IPS-NIHi7 (cell line): Measurements from ENCODE around the gene LSS.
"Not testable (repeated sequence)": the region's sequence is repeated elsewhere in the genome, so short reads cannot be mapped to it uniquely, and the experiment has no call there.

Experiments
- DNase-seq: peaks from one replicate; pipeline ENCODE4 v3.0.0; 2012; ENCODE audit warnings: mixed read lengths; ENCODE audit errors: extremely low spot score

The LSS gene

GRCh38 chr21:46245213-46245915 lies 16.8 kb upstream of the LSS start:
- no peak for DNase-seq

- DNase-seq, result no peak
Measured at GRCh38 chr21:46244602-46245001, 16.0 kb upstream of the LSS start.

- DNase-seq, result no peak
Measured at GRCh38 chr21:46243960-46244361, 15.4 kb upstream of the LSS start.

- no peak for DNase-seq
Measured at GRCh38 chr21:46243325-46243724, 14.8 kb upstream of the LSS start.

- DNase-seq, result not testable (repeated sequence)
Measured at GRCh38 chr21:46241577-46241976, 13.0 kb upstream of the LSS start.

- no peak for DNase-seq
Measured at GRCh38 chr21:46239817-46240325, 11.3 kb upstream of the LSS start.

- DNase-seq, result no peak
Measured at GRCh38 chr21:46237474-46237873, 8.9 kb upstream of the LSS start.

GRCh38 chr21:46234436-46234950 lies 5.9 kb upstream of the LSS start:
- no peak for DNase-seq

- DNase-seq, result no peak
Measured at GRCh38 chr21:46229923-46230260, 1.3 kb upstream of the LSS start.

- peak; percentile 75 for DNase-seq
Measured at GRCh38 chr21:46229133-46229922, 754 bp upstream of the LSS start.

- no peak for DNase-seq
Measured at GRCh38 chr21:46227811-46228344, 696 bp downstream of the LSS start.

GRCh38 chr21:46226920-46227599 lies 1.5 kb downstream of the LSS start:
- no peak for DNase-seq

- no peak for DNase-seq
Measured at GRCh38 chr21:46226146-46226545, 2.4 kb downstream of the LSS start.

GRCh38 chr21:46223661-46224060 lies 4.9 kb downstream of the LSS start:
- not testable (repeated sequence) for DNase-seq

GRCh38 chr21:46223217-46223616 lies 5.4 kb downstream of the LSS start:
- no peak for DNase-seq

GRCh38 chr21:46222436-46223116 lies 6.0 kb downstream of the LSS start:
- DNase-seq, result no peak

- DNase-seq, result no peak
Measured at GRCh38 chr21:46221664-46222435, 6.7 kb downstream of the LSS start.

- DNase-seq, result no peak
Measured at GRCh38 chr21:46220847-46221246, 7.7 kb downstream of the LSS start.

GRCh38 chr21:46220275-46220810 lies 8.2 kb downstream of the LSS start:
- DNase-seq, result no peak

GRCh38 chr21:46219591-46220239 lies 8.9 kb downstream of the LSS start:
- no peak for DNase-seq
